Natural killer cell (primary cell): ENCODE measurements around the gene CALD1. TPM values are rescaled to one million over a fixed set of nuclear protein-coding genes. Genes with fewer than 3 reads are reported as not detected.

ENCODE experiments used
- ATAC-seq, 3 donors: fragments of 150-1000 bp in 2 of 3; fragments of 200-7000 bp in 1 of 3; cut with Tn5 transposase; 1 replicate in 1 of 3; 2 replicates in 2 of 3; pipeline ENCODE4 v1.10.0; 2021; ENCODE audit warnings: mild to moderate bottlenecking in 2 of 3, moderate library complexity in 2 of 3
- DNase-seq, 2 donors: peaks; one replicate each; pipeline versions ENCODE4 v3.0.0 to v3.0.0-alpha.2; 2013 to 2021; ENCODE audit warnings: mixed read lengths in 1 of 2
- H3K27ac ChIP-seq: one replicate; pipeline ENCODE4 v1.5.1; 2013; ENCODE audit warnings: mild to moderate bottlenecking, low read length
- H3K27me3 ChIP-seq: one replicate; pipeline ENCODE4 v1.6.1; 2013; ENCODE audit warnings: low read length; ENCODE audit not compliant: control insufficient read depth, insufficient read depth
- H3K36me3 ChIP-seq: one replicate; pipeline ENCODE4 v1.6.1; 2013; ENCODE audit warnings: low read length; ENCODE audit not compliant: control insufficient read depth, insufficient read depth
- H3K4me1 ChIP-seq: one replicate; pipeline ENCODE4 v1.6.1; 2013; ENCODE audit warnings: low read length; ENCODE audit not compliant: control insufficient read depth, insufficient read depth
- H3K4me3 ChIP-seq: one replicate; pipeline ENCODE4 v1.5.1; 2013; ENCODE audit warnings: low read length
- H3K9me3 ChIP-seq: one replicate; pipeline ENCODE4 v1.6.1; 2013; ENCODE audit warnings: low read length; ENCODE audit not compliant: control insufficient read depth, insufficient read depth
- H3K27ac Mint-ChIP-seq, 2 donors: one replicate each; pipeline ENCODE4 v1.8.0; 2022; ENCODE audit warnings: mild to moderate bottlenecking in 2 of 2, mixed read lengths in 2 of 2, moderate library complexity in 1 of 2
- H3K27me3 Mint-ChIP-seq, 2 donors: one replicate each; pipeline ENCODE4 v1.8.0; 2022; ENCODE audit warnings: low read depth in 2 of 2, mixed read lengths in 2 of 2
- H3K36me3 Mint-ChIP-seq: one replicate; pipeline ENCODE4 v1.8.0; 2022; ENCODE audit warnings: mixed read lengths
- H3K4me1 Mint-ChIP-seq, 2 donors: one replicate each; pipeline ENCODE4 v1.8.0; 2022; ENCODE audit warnings: mixed read lengths in 2 of 2
- H3K4me3 Mint-ChIP-seq: one replicate; pipeline ENCODE4 v1.8.0; 2022; ENCODE audit warnings: mild to moderate bottlenecking, moderate library complexity, mixed read lengths
- H3K9me3 Mint-ChIP-seq, 2 donors: one replicate each; pipeline ENCODE4 v1.8.0; 2022; ENCODE audit warnings: mixed read lengths in 2 of 2
- WGBS: methylation state at CpG from one replicate; pipeline ENCODE4 v1.1.7; 2013; ENCODE audit warnings: missing lambda C conversion rate; ENCODE audit not compliant: insufficient coverage; 5-methylcytosine and 5-hydroxymethylcytosine counted together
- intact Hi-C: fragments of 100-400 bp; cut with micrococcal nuclease; formaldehyde crosslinking; loops from one replicate; pipeline ENCODE4 v1.14.2; 2022
- total RNA-seq, 4 donors: library from RNA; stranded (reverse); fragments of 120-200 nt in 1 of 4; gene quantifications; one replicate each; pipeline versions ENCODE4 v1.2.3 to v1.2.4, GENCODE V29; 2013 to 2022
- TF ChIP-seq, protein P1 (sequence below): fragments of 200-600 bp; IDR thresholded peaks from one replicate; pipeline ENCODE4 v1.8.0; 2022; ENCODE audit warnings: antibody characterized with exemption

Gene CALD1
- total RNA-seq, 3 donors from 2014 or later (not counting 1 experiment from before 2014, with no cell fraction given) = 0.14 to 2.5 (median 1.0) TPM

DNA sequence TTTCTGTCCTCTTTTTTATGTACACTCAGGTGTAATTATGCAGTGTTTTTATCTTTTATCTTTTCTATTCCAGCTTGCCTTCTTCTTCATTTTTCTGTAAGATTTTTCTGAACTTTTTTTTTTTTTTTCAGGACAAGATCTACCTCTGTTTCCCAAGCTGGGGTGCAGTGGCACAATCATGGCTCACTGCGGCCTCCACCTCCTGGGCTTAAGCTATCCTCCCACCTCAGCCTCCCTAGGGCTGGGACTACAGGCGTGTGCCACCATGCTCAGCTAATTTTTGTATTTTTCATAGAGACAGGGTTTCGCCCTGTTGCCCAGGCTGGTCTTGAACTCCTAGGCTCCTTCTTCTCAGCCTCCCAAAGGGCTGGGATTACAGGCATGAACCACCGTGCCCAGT, 6.3 kb upstream of the CALD1 start:
- Mint-ChIP-seq H3K27me3 (peaks cover 2 to 30% of the 10 kb centered on the region in 2 donors), H3K36me3 (no peaks in the 10 kb centered on the region), H3K4me3 (no peak overlapping the region), H3K27ac (no peak overlapping the region), H3K9me3 (no peaks in the 10 kb centered on the region), H3K4me1 (no peaks in the 10 kb centered on the region)
- H3K4me3 ChIP-seq = no peak overlapping the region
- H3K4me1 ChIP-seq = no peaks in the 10 kb centered on the region
- WGBS = 74% methylated on average over 4 of the region's 4 CpGs
- H3K36me3 ChIP-seq = no peaks in the 10 kb centered on the region
- no peak for DNase-seq
- H3K9me3 ChIP-seq = no peaks in the 10 kb centered on the region
- no peak for ATAC-seq
- TF ChIP-seq, protein P1, sequence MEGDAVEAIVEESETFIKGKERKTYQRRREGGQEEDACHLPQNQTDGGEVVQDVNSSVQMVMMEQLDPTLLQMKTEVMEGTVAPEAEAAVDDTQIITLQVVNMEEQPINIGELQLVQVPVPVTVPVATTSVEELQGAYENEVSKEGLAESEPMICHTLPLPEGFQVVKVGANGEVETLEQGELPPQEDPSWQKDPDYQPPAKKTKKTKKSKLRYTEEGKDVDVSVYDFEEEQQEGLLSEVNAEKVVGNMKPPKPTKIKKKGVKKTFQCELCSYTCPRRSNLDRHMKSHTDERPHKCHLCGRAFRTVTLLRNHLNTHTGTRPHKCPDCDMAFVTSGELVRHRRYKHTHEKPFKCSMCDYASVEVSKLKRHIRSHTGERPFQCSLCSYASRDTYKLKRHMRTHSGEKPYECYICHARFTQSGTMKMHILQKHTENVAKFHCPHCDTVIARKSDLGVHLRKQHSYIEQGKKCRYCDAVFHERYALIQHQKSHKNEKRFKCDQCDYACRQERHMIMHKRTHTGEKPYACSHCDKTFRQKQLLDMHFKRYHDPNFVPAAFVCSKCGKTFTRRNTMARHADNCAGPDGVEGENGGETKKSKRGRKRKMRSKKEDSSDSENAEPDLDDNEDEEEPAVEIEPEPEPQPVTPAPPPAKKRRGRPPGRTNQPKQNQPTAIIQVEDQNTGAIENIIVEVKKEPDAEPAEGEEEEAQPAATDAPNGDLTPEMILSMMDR = no peak
- H3K27me3 ChIP-seq = no peaks in the 10 kb centered on the region
- intact Hi-C loops = no loop called here
- H3K27ac ChIP-seq = no peak overlapping the region

- Mint-ChIP-seq H3K4me1 (no peaks in the 10 kb centered on the region), H3K4me3 (no peak overlapping the region), H3K9me3 (no peaks in the 10 kb centered on the region), H3K36me3 (no peaks in the 10 kb centered on the region), H3K27ac (no peak overlapping the region), H3K27me3 (peaks cover 2 to 32% of the 10 kb centered on the region in 2 donors)
- WGBS = 100% methylated on average over 3 of the region's 3 CpGs
- intact Hi-C loops = no loop called here
- Histone ChIP-seq H3K4me1 (no peaks in the 10 kb centered on the region), H3K27ac (no peak overlapping the region), H3K9me3 (no peaks in the 10 kb centered on the region), H3K36me3 (no peaks in the 10 kb centered on the region), H3K27me3 (no peaks in the 10 kb centered on the region), H3K4me3 (no peak overlapping the region)
- ATAC-seq (no peak), DNase-seq (no peak)
- TF ChIP-seq, protein P1 = no peak
These were observed 5.3 kb upstream of the CALD1 start for GRCh38 chr7:134774119-134774518.

DNA sequence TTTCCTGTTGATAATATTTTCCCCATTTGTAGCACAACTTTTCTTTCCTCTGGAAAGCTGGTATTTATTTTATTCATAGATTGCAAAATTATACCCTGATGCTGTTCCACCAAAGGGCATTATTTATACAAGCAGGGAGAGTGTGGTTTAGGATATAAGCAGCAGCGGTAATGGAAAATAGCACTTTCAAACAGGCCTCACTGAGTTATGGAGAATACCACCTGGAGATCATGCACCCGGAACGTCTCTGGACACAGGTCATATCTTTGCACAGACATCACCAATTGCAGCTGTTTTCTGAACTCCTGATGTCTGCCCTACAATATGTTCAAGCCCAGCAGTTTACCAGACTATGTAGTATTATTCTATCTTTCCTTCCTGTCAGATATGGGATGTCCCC, 2.0 kb upstream of the CALD1 start:
- TF ChIP-seq, protein P1 = no peak
- Mint-ChIP-seq H3K27ac (no peak overlapping the region), H3K4me1 (no peaks in the 10 kb centered on the region), H3K36me3 (no peaks in the 10 kb centered on the region), H3K4me3 (no peak overlapping the region), H3K27me3 (peaks cover 5 to 52% of the 10 kb centered on the region in 2 donors), H3K9me3 (no peaks in the 10 kb centered on the region)
- no peaks in the 10 kb centered on the region for H3K27me3 ChIP-seq
- H3K27ac ChIP-seq = no peak overlapping the region
- 92% methylated on average over 3 of the region's 3 CpGs for WGBS
- DNase-seq (no peak), ATAC-seq (no peak)
- H3K4me3 ChIP-seq = no peak overlapping the region
- no peaks in the 10 kb centered on the region for H3K4me1 ChIP-seq
- H3K36me3 ChIP-seq = no peaks in the 10 kb centered on the region
- intact Hi-C loops = no loop called here
- H3K9me3 ChIP-seq = no peaks in the 10 kb centered on the region

DNA sequence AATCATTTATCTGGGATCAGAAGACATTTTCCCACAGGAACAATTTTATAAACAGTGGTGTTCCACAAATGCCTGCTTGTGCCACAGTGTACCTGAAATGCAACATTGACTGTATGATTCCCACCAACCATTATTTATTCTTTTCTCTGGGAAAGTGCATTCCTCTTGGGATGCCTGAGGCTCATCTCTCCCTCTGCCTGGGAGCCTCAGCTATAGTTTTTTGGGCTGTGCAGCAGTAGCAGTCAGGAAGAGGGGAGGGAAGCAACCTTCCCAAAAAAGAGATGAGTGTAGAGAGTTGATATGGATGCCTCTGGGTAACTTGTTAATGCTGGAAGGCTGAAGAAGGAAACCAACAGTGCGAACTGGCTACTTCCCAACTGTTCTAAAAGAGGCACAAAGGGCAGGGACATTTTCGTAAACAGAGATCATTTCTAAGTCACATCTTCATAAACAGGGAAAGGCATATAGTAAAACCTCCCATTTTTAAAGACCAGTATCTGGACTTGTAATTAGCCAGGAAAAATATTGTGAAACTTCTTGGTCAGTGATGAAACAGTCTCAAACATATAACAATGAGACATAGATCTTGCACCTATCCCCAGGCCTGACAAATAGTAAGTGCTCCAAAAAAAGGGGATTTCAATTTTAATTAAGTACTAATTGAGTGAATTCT, 1.4 kb upstream of the CALD1 start:
- ATAC-seq (no peak), DNase-seq (no peak)
- Histone ChIP-seq H3K4me3 (no peak overlapping the region), H3K4me1 (peaks cover 2% of the 10 kb centered on the region), H3K36me3 (no peaks in the 10 kb centered on the region), H3K27ac (no peak overlapping the region), H3K27me3 (no peaks in the 10 kb centered on the region), H3K9me3 (no peaks in the 10 kb centered on the region)
- TF ChIP-seq, protein P1 = no peak
- H3K27me3 Mint-ChIP-seq = peaks cover 5 to 52% of the 10 kb centered on the region in 2 donors
- no peak overlapping the region for H3K27ac Mint-ChIP-seq
- intact Hi-C loops = no loop called here
- no peak overlapping the region for H3K4me3 Mint-ChIP-seq
- H3K9me3 Mint-ChIP-seq = no peaks in the 10 kb centered on the region
- H3K4me1 Mint-ChIP-seq = no peaks in the 10 kb centered on the region
- no peaks in the 10 kb centered on the region for H3K36me3 Mint-ChIP-seq
- WGBS = 100% methylated on average over 2 of the region's 2 CpGs
